OCI-LY7 (cell line): ENCODE data around the gene NR1H4. TPM values are rescaled to one million over a fixed set of nuclear protein-coding genes. Genes with fewer than 3 reads are reported as not detected.

Experiments
- BruUV-seq: library from RNA; stranded (reverse); fragments of 400-500 nt; replicated peaks from 2 replicates; lab custom pipeline; 2021; lab: Mats Ljungman, UMichigan
- CTCF ChIA-PET: fragments of 300-600 bp; sonication (Branson Sonifier 250); formaldehyde crosslinking; loops from one replicate; lab custom pipeline; 2022; ENCODE audit warnings: antibody characterized with exemption; ENCODE audit not compliant: unreplicated experiment; lab: Charles Lee
- POLR2A ChIA-PET: fragments of 300-600 bp; sonication (Branson Sonifier 250); formaldehyde crosslinking; loops from one replicate; lab custom pipeline; 2022; ENCODE audit warnings: antibody characterized with exemption; lab: Charles Lee
- DNase-seq: peaks from one replicate; pipeline ENCODE4 v3.0.0-alpha.2; 2015; ENCODE audit warnings: low spot score
- H2AFZ ChIP-seq: fragments of 200-600 bp; sonication (generic), shearing (Covaris generic); 2 replicates; pipeline ENCODE4 v1.6.1; 2014; ENCODE audit warnings: mild to moderate bottlenecking, antibody characterized with exemption, low read length, moderate library complexity
- H3K27ac ChIP-seq: fragments of 200-600 bp; sonication (generic); 2 replicates; pipeline ENCODE4 v1.5.1; 2014; ENCODE audit warnings: mixed run types, low read depth, mild to moderate bottlenecking, moderate library complexity, low read length, inconsistent platforms; ENCODE audit not compliant: poor library complexity, severe bottlenecking
- H3K36me3 ChIP-seq: fragments of 200-600 bp; sonication (generic); 2 replicates; pipeline ENCODE4 v1.6.1; 2014; ENCODE audit warnings: mild to moderate bottlenecking, antibody characterized with exemption, low read length, moderate library complexity, mixed read lengths; ENCODE audit not compliant: insufficient read depth
- H3K4me1 ChIP-seq: fragments of 200-600 bp; sonication (generic); 2 replicates; pipeline ENCODE4 v1.5.1; 2014; ENCODE audit warnings: mild to moderate bottlenecking, low read length; ENCODE audit not compliant: insufficient read depth, poor library complexity, severe bottlenecking
- H3K4me2 ChIP-seq: fragments of 200-600 bp; sonication (generic); 2 replicates; pipeline ENCODE4 v1.6.1; 2014; ENCODE audit warnings: mild to moderate bottlenecking, low read length
- H3K4me3 ChIP-seq: fragments of 200-600 bp; sonication (generic); 2 replicates; pipeline ENCODE4 v1.5.1; 2014; ENCODE audit warnings: mild to moderate bottlenecking, low read depth, low read length; ENCODE audit not compliant: poor library complexity, severe bottlenecking
- H3K79me2 ChIP-seq: fragments of 200-600 bp; sonication (generic); 2 replicates; pipeline ENCODE4 v1.6.1; 2016; ENCODE audit warnings: low read depth, mild to moderate bottlenecking, low read length, moderate library complexity, mixed read lengths; ENCODE audit not compliant: insufficient read depth
- H3K9me2 ChIP-seq: fragments of 200-600 bp; sonication (generic); 2 replicates; pipeline ENCODE4 v1.6.1; 2016; ENCODE audit warnings: mild to moderate bottlenecking, low read length, mixed read lengths; ENCODE audit not compliant: insufficient read depth
- H3K9me3 ChIP-seq: fragments of 200-600 bp; sonication (generic); 2 replicates; pipeline ENCODE4 v1.6.1; 2014; ENCODE audit warnings: mild to moderate bottlenecking, mixed run types, low read length, mixed read lengths
- H4K20me1 ChIP-seq: fragments of 200-600 bp; sonication (generic); 2 replicates; pipeline ENCODE4 v1.6.1; 2014; ENCODE audit warnings: mild to moderate bottlenecking, antibody characterized with exemption, low read length, moderate library complexity, mixed read lengths; ENCODE audit not compliant: insufficient read depth
- EZH2phosphoT487 ChIP-seq: fragments of 200-600 bp; sonication (generic); IDR thresholded peaks from 2 replicates; pipeline ENCODE4 v1.6.1; 2018; ENCODE audit warnings: low read depth, borderline replicate concordance, mild to moderate bottlenecking, mixed run types, antibody characterized with exemption, low read length, moderate library complexity, mixed read lengths
- intact Hi-C: fragments of 100-400 bp; cut with micrococcal nuclease; formaldehyde crosslinking; loops from one replicate; pipeline ENCODE4 v1.10.0; 2022; ENCODE audit not compliant: unreplicated experiment
- total RNA-seq, 2 experiments: library from RNA; depleted of rRNA in 1 of 2; stranded (reverse); fragments of >200 nt in 1 of 2; shearing (Covaris generic) in 1 of 2; gene quantifications; 2 replicates each; pipeline ENCODE4 v1.2.3, GENCODE V29; 2014 to 2022
- TF ChIP-seq, protein P1 (sequence below): fragments of 200-600 bp; sonication (generic); conservative IDR thresholded peaks from 2 replicates; pipeline ENCODE4 v1.5.1; 2014; ENCODE audit warnings: mild to moderate bottlenecking, antibody characterized with exemption, low read length, moderate library complexity, mixed read lengths

The NR1H4 gene
- total RNA-seq, 2 experiments from 2014 or later = 7.1 TPM; not detected in 1

DNA sequence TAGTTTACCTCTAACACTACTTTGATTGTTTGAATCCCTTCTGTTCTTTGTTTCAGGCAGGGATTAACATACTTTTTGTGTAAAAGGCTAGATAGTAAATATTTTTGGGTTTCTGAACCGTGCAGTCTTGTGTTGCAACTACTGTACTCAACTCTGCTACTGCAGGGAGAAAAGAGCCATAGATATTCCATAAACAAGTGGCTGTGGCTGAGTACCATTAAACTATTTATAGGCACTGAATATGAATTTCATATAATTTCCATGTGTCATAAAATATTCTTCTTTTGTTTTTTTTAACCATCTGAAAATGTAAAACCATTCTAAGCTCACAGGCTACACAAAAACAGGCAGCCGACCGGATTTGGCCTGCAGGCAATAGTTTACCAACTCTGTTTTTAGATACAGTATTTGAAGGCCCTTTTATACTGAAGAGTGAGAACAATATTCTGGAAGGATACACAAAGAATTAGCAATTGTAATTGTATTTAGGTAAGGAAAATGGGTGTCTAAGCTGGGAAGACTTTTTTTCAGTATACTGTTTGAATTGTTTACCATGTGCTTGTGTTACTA lies 15.7 kb downstream of the NR1H4 start:
- no peaks in the 10 kb centered on the region for H3K79me2 ChIP-seq
- no peak overlapping the region for H2AFZ ChIP-seq
- H3K9me2 ChIP-seq = no peaks in the 10 kb centered on the region
- H4K20me1 ChIP-seq = no peaks in the 10 kb centered on the region
- no peaks in the 10 kb centered on the region for H3K36me3 ChIP-seq
- intact Hi-C loops = no loop called here
- H3K4me3 ChIP-seq = no peak overlapping the region
- H3K9me3 ChIP-seq = no peaks in the 10 kb centered on the region
- DNase-seq = no peak
- H3K27ac ChIP-seq = no peak overlapping the region
- ChIA-PET POLR2A (interaction anchor here (1.2 kb wide), 1 partner anchor 25 kb away, joined by 3 read pairs; no protein-coding TSS in a partner anchor), CTCF (no interaction called here)
- no TSS peak for BruUV-seq
- H3K4me2 ChIP-seq = no peak overlapping the region
- H3K4me1 ChIP-seq = no peaks in the 10 kb centered on the region
- no peak for TF ChIP-seq EZH2phosphoT487
- TF ChIP-seq, protein P1, sequence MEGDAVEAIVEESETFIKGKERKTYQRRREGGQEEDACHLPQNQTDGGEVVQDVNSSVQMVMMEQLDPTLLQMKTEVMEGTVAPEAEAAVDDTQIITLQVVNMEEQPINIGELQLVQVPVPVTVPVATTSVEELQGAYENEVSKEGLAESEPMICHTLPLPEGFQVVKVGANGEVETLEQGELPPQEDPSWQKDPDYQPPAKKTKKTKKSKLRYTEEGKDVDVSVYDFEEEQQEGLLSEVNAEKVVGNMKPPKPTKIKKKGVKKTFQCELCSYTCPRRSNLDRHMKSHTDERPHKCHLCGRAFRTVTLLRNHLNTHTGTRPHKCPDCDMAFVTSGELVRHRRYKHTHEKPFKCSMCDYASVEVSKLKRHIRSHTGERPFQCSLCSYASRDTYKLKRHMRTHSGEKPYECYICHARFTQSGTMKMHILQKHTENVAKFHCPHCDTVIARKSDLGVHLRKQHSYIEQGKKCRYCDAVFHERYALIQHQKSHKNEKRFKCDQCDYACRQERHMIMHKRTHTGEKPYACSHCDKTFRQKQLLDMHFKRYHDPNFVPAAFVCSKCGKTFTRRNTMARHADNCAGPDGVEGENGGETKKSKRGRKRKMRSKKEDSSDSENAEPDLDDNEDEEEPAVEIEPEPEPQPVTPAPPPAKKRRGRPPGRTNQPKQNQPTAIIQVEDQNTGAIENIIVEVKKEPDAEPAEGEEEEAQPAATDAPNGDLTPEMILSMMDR = no peak

DNA sequence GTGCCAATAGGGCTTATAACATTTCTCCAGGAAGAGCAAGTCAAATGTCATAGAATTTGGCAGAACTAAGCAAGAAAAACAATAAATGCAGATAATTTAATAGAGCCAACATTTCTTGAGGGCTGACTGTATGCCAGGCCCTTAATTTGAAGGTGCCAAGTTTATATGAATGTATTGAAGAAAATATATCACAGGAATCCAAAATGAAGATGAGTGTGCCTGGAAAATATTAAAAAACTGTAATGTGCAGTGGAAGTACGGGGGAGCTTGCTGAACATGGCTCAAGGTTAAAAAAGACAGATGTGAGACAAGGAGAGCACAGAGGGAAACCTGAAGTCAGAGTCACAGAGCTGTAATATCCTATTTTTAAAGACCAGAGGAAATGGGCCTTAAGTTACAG lies 16.4 kb downstream of the NR1H4 start:
- Histone ChIP-seq H3K79me2 (no peaks in the 10 kb centered on the region), H3K27ac (no peak overlapping the region), H3K9me3 (no peaks in the 10 kb centered on the region), H3K4me1 (no peaks in the 10 kb centered on the region), H2AFZ (no peak overlapping the region), H3K4me2 (no peak overlapping the region), H3K9me2 (no peaks in the 10 kb centered on the region), H3K4me3 (no peak overlapping the region), H4K20me1 (no peaks in the 10 kb centered on the region), H3K36me3 (no peaks in the 10 kb centered on the region)
- no TSS peak for BruUV-seq
- ChIA-PET CTCF (no interaction called here), POLR2A (interaction anchor here (1.2 kb wide), 1 partner anchor 24 kb away, joined by 3 read pairs; no protein-coding TSS in a partner anchor)
- DNase-seq = no peak
- intact Hi-C loops = no loop called here
- no peak for TF ChIP-seq EZH2phosphoT487
- TF ChIP-seq, protein P1 = no peak

DNA sequence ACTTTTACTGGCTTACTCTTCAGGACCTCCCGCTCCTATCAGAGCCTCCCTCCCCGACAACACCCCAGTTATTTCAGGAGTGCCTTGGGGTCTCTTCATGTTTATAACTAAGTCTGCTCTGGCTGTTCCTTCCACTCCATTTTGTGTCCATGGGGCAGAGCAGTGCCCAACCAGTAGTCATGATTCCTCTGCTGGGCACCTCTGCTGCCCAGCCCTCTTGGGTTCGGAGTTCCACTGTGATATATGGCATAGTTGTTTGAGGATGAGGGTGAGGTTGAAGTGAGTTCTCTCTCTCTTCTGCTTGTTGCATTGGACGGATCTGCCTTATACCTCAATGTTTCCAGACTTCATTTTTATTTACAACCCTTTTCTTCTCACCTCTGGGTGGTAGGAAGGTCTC lies 17.4 kb downstream of the NR1H4 start:
- no peak for DNase-seq
- H4K20me1 ChIP-seq = no peaks in the 10 kb centered on the region
- H3K9me2 ChIP-seq = no peaks in the 10 kb centered on the region
- H2AFZ ChIP-seq = no peak overlapping the region
- no peaks in the 10 kb centered on the region for H3K79me2 ChIP-seq
- no peak overlapping the region for H3K27ac ChIP-seq
- H3K4me1 ChIP-seq = no peaks in the 10 kb centered on the region
- no peak overlapping the region for H3K4me2 ChIP-seq
- POLR2A ChIA-PET = interaction anchor here (0.6 kb wide), 1 partner anchor 47 kb away, joined by 3 read pairs; no protein-coding TSS in a partner anchor
- H3K36me3 ChIP-seq = no peaks in the 10 kb centered on the region
- CTCF ChIA-PET = interaction anchor here (0.7 kb wide), 1 partner anchor 11 kb away, joined by 3 read pairs; no protein-coding TSS in a partner anchor
- H3K4me3 ChIP-seq = no peak overlapping the region
- no peaks in the 10 kb centered on the region for H3K9me3 ChIP-seq
- no TSS peak for BruUV-seq
- intact Hi-C loops = no loop called here
- TF ChIP-seq EZH2phosphoT487 = no peak
- TF ChIP-seq, protein P1 = no peak
